ENCODE data around the gene PLCB3. TPM values are rescaled to one million over a fixed set of nuclear protein-coding genes. Genes with fewer than 3 reads are reported as not detected.

PLCB3 gene
- total and polyA plus RNA-seq, 8 donors = 5.7 to 13.1 (median 6.9) TPM

- DNase-seq (no peak), FAIRE-seq (no peak), ATAC-seq (no peak)
- Histone ChIP-seq H3K36me3 (peaks cover 0 to 19% (median 0%) of the 10 kb centered on the region in 3 donors), H3K4me1 (peaks cover 0 to 4% (median 4%) of the 10 kb centered on the region in 3 donors), H3K4me3 (no peak overlapping the region), H3K27ac (no peak overlapping the region), H3K27me3 (no peaks in the 10 kb centered on the region), H3K9me3 (no peaks in the 10 kb centered on the region)
- 84 to 90% methylated on average over 7 of the region's 7 CpGs for WGBS, 2 donors
- no peak for TF ChIP-seq CTCF (IDR thresholded peaks at IDR 0.05)
- intact Hi-C loops (cut with DNase I) = no loop called here
Measured at GRCh38 chr11:64254326-64254725, 3.0 kb downstream of the PLCB3 start.

GRCh38 chr11:64255135-64256128 lies 4.1 kb downstream of the PLCB3 start:
- Histone ChIP-seq H3K9me3 (no peaks in the 10 kb centered on the region), H3K27ac (no peak overlapping the region), H3K4me1 (peaks cover 0 to 4% (median 4%) of the 10 kb centered on the region in 3 donors), H3K36me3 (peaks cover 0 to 19% (median 0%) of the 10 kb centered on the region in 3 donors), H3K27me3 (no peaks in the 10 kb centered on the region), H3K4me3 (no peak overlapping the region)
- FAIRE-seq (no peak), ATAC-seq (no peak), DNase-seq (no peak)
- TF ChIP-seq CTCF (IDR thresholded peaks at IDR 0.05) = no peak
- WGBS, 2 donors = 91 to 94% methylated on average over 35 of the region's 35 CpGs
- intact Hi-C loops (cut with DNase I) = no loop called here

- 91 to 92% methylated on average over 15 of the region's 15 CpGs for WGBS, 2 donors
- intact Hi-C loops (cut with DNase I) = no loop called here
- no peaks in the 10 kb centered on the region for H3K27me3 ChIP-seq
- peak in 3 of 6 donors; percentile 35 to 67 (median 50) for DNase-seq
- ATAC-seq = no peak
- H3K9me3 ChIP-seq = no peaks in the 10 kb centered on the region
- peaks cover 0 to 4% (median 0%) of the 10 kb centered on the region in 3 donors for H3K4me1 ChIP-seq
- no peak for FAIRE-seq
- no peak for TF ChIP-seq CTCF (IDR thresholded peaks at IDR 0.05)
- peaks cover 0 to 19% (median 0%) of the 10 kb centered on the region in 3 donors for H3K36me3 ChIP-seq
- H3K4me3 ChIP-seq = no peak overlapping the region
- no peak overlapping the region for H3K27ac ChIP-seq
Measured at GRCh38 chr11:64256300-64256699, 5.0 kb downstream of the PLCB3 start.

- H3K9me3 ChIP-seq = no peaks in the 10 kb centered on the region
- peaks cover 0 to 19% (median 0%) of the 10 kb centered on the region in 3 donors for H3K36me3 ChIP-seq
- FAIRE-seq (no peak), DNase-seq (peak in 3 of 6 donors; percentile 26 to 72 (median 51)), ATAC-seq (no peak)
- WGBS, 2 donors = 91 to 93% methylated on average over 24 of the region's 24 CpGs
- H3K4me1 ChIP-seq = no peaks in the 10 kb centered on the region
- no peak for TF ChIP-seq CTCF (IDR thresholded peaks at IDR 0.05)
- intact Hi-C loops (cut with DNase I) = no loop called here
- no peaks in the 10 kb centered on the region for H3K27me3 ChIP-seq
- H3K4me3 ChIP-seq = no peak overlapping the region
- no peak overlapping the region for H3K27ac ChIP-seq
Measured at GRCh38 chr11:64258356-64258755, 7.0 kb downstream of the PLCB3 start.
